ENCODE data around the gene OR2T2.
"Not testable (repeated sequence)": the region's sequence is repeated elsewhere in the genome, so short reads cannot be mapped to it uniquely, and the experiment has no call there.

OR2T2 gene

GRCh38 chr1:248445399-248445798 lies at the start of gene OR2T2:
OR2T2 (plus strand) TSS chr1:248445637; CDS start chr1:248452798, 7,161 bp downstream.
- not testable (repeated sequence) for DNase-seq

- DNase-seq = no peak
These were observed 42.7 kb upstream of the OR2T2 start, which contains the start of gene OR2T1 for GRCh38 chr1:248402748-248403147. OR2T1 (plus strand) TSS chr1:248403048; CDS start chr1:248406148, 3,100 bp downstream.

- no peak for DNase-seq
These were observed 41.4 kb upstream of the OR2T2 start for GRCh38 chr1:248404024-248404423.

GRCh38 chr1:248406721-248407692 lies 38.4 kb upstream of the OR2T2 start:
- no peak for DNase-seq

- DNase-seq = no peak
These were observed 29.2 kb upstream of the OR2T2 start for GRCh38 chr1:248416226-248416625.

- no peak for DNase-seq
These were observed 27.6 kb upstream of the OR2T2 start for GRCh38 chr1:248417854-248418253.

- DNase-seq = no peak
These were observed 24.1 kb upstream of the OR2T2 start for GRCh38 chr1:248421384-248421783.

- DNase-seq = not testable (repeated sequence)
These were observed 17.8 kb upstream of the OR2T2 start for GRCh38 chr1:248427526-248428191.

- DNase-seq = not testable (repeated sequence)
These were observed 17.3 kb upstream of the OR2T2 start for GRCh38 chr1:248428192-248428533.

- DNase-seq = not testable (repeated sequence)
These were observed 13.8 kb upstream of the OR2T2 start for GRCh38 chr1:248431683-248432082.

- DNase-seq = not testable (repeated sequence)
These were observed 13.2 kb upstream of the OR2T2 start for GRCh38 chr1:248432201-248432600.

- DNase-seq = not testable (repeated sequence)
These were observed 11.5 kb upstream of the OR2T2 start for GRCh38 chr1:248433811-248434415.

GRCh38 chr1:248434913-248435312 lies 10.5 kb upstream of the OR2T2 start:
- DNase-seq = not testable (repeated sequence)

GRCh38 chr1:248436303-248436702 lies 9.1 kb upstream of the OR2T2 start:
- DNase-seq = not testable (repeated sequence)

GRCh38 chr1:248438668-248439067 lies 6.8 kb upstream of the OR2T2 start:
- not testable (repeated sequence) for DNase-seq

GRCh38 chr1:248439283-248439682 lies 6.2 kb upstream of the OR2T2 start:
- not testable (repeated sequence) for DNase-seq

GRCh38 chr1:248442500-248443277 lies 2.7 kb upstream of the OR2T2 start:
- DNase-seq = not testable (repeated sequence)

GRCh38 chr1:248444603-248445002 lies 834 bp upstream of the OR2T2 start:
- not testable (repeated sequence) for DNase-seq

- not testable (repeated sequence) for DNase-seq
These were observed 3.1 kb downstream of the OR2T2 start for GRCh38 chr1:248448409-248449074.

- DNase-seq = not testable (repeated sequence)
These were observed 4.5 kb downstream of the OR2T2 start for GRCh38 chr1:248449821-248450465.

GRCh38 chr1:248450466-248451145 lies 5.2 kb downstream of the OR2T2 start:
- DNase-seq = not testable (repeated sequence)

Data from NCI-H187 (cell line).